Measurements from ENCODE around the gene RASGRF1.
"Not testable (repeated sequence)": the region's sequence is repeated elsewhere in the genome, so short reads cannot be mapped to it uniquely, and the experiment has no call there.

The RASGRF1 gene

GRCh38 chr15:79002581-79002980, 88.0 kb downstream of the RASGRF1 start:
- no peak for TF ChIP-seq CTCF (IDR thresholded peaks at IDR 0.05; ENCODE audit: low read depth, low read length, missing control alignments)
- DNase-seq (ENCODE audit: low read depth), result no peak
- no peak overlapping the region for H3K4me3 ChIP-seq (ENCODE audit: low read depth, low read length)
- in situ Hi-C loops (cut with HindIII; ENCODE audit: low sequenced_read_pairs), result no loop called here

- no peak overlapping the region for H3K4me3 ChIP-seq (ENCODE audit: low read depth, low read length)
- in situ Hi-C loops (cut with HindIII; ENCODE audit: low sequenced_read_pairs), result no loop called here
- no peak for DNase-seq (ENCODE audit: low read depth)
- no peak for TF ChIP-seq CTCF (IDR thresholded peaks at IDR 0.05; ENCODE audit: low read depth, low read length, missing control alignments)
Measured at GRCh38 chr15:78999636-79000035, 90.9 kb downstream of the RASGRF1 start.

- H3K4me3 ChIP-seq (ENCODE audit: low read depth, low read length), result no peak overlapping the region
- DNase-seq (ENCODE audit: low read depth), result no peak
- no peak for TF ChIP-seq CTCF (IDR thresholded peaks at IDR 0.05; ENCODE audit: low read depth, low read length, missing control alignments)
- in situ Hi-C loops (cut with HindIII; ENCODE audit: low sequenced_read_pairs), result no loop called here
Measured at GRCh38 chr15:78998526-78998925, 92.1 kb downstream of the RASGRF1 start.

- H3K4me3 ChIP-seq (ENCODE audit: low read depth, low read length), result no peak overlapping the region
- no peak for DNase-seq (ENCODE audit: low read depth)
- TF ChIP-seq CTCF (IDR thresholded peaks at IDR 0.05; ENCODE audit: low read depth, low read length, missing control alignments), result no peak
- in situ Hi-C loops (cut with HindIII; ENCODE audit: low sequenced_read_pairs), result no loop called here
Measured at GRCh38 chr15:78997981-78998499, 92.5 kb downstream of the RASGRF1 start.

GRCh38 chr15:78996894-78997275, 93.7 kb downstream of the RASGRF1 start:
- TF ChIP-seq CTCF (IDR thresholded peaks at IDR 0.05; ENCODE audit: low read depth, low read length, missing control alignments), result no peak
- DNase-seq (ENCODE audit: low read depth), result no peak
- H3K4me3 ChIP-seq (ENCODE audit: low read depth, low read length), result no peak overlapping the region
- in situ Hi-C loops (cut with HindIII; ENCODE audit: low sequenced_read_pairs), result no loop called here

GRCh38 chr15:78995921-78996893, 94.4 kb downstream of the RASGRF1 start:
- no peak for TF ChIP-seq CTCF (IDR thresholded peaks at IDR 0.05; ENCODE audit: low read depth, low read length, missing control alignments)
- in situ Hi-C loops (cut with HindIII; ENCODE audit: low sequenced_read_pairs), result no loop called here
- no peak overlapping the region for H3K4me3 ChIP-seq (ENCODE audit: low read depth, low read length)
- DNase-seq (ENCODE audit: low read depth), result no peak

GRCh38 chr15:78995161-78995560, 95.4 kb downstream of the RASGRF1 start:
- H3K4me3 ChIP-seq (ENCODE audit: low read depth, low read length); DNase-seq (ENCODE audit: low read depth); in situ Hi-C loops (cut with HindIII; ENCODE audit: low sequenced_read_pairs): not testable (repeated sequence)

Measured in astrocyte of the cerebellum (primary cell).